ENCODE results near the gene SYNGR3.
"Not testable (repeated sequence)": the region's sequence is repeated elsewhere in the genome, so short reads cannot be mapped to it uniquely, and the experiment has no call there.

SYNGR3 gene

DNA sequence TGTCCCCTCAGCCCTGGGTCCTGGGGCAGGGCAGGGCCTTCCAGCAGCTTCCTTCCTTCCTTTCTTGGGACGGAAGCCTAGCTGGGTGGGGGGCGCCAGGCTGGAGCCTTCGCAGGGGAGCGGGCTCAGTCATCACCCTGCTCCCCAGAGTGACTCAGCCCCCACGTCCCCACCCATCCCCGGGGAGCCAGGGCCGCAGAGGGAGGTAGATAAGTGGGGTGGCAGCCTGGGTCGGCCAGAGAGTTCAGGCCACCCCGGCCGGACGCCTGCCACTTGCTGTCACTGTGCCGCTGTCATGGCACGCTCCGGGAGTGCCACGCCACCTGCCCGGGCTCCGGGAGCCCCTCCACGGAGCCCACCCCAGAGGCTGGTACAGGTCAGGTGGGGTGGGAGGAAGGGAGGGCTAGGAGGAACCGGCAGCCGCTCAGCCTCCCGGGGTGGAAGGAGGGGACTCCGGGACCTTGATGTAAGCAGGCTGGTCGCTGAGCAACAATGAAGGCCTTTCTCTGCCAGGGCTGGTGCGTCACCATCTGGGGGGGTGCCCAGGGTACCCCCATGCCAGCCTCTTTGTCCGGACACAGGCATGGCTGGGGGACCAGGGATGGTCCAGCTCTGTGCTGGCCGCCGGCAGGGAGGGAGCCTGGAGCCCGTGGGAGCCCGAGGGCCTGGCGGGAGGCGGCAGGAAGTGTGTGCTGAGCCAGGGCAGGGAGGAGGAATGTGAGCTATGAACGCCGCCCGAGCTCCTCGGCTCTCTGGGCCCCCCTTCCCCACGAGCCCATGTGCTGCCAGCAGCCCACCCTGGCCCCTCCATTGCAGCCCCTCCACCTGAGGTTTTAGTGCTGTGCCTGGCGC, 43.5 kb downstream of the SYNGR3 start:
- H3K9me3 ChIP-seq (ENCODE audit: insufficient read depth, low read length): no peaks in the 10 kb centered on the region
- no peaks in the 10 kb centered on the region for H3K27me3 ChIP-seq (ENCODE audit: insufficient read depth, insufficient read length)
- H3K4me1 ChIP-seq (ENCODE audit: insufficient read depth, insufficient read length): peaks cover 52% of the 10 kb centered on the region
- H3K36me3 ChIP-seq (ENCODE audit: insufficient read depth, insufficient read length, low read length): peaks cover 34% of the 10 kb centered on the region
- H3K9ac ChIP-seq (ENCODE audit: insufficient read length, low read depth): peak overlapping the region; percentile 28
- DNase-seq (ENCODE audit: low read depth, low spot score): no peak
- TF ChIP-seq ZNF274 (IDR thresholded peaks at IDR 0.05; ENCODE audit: low read depth, low read length) (no peak), SUZ12 (IDR thresholded peaks at IDR 0.05; ENCODE audit: extremely low read depth, insufficient read depth, insufficient read length) (no peak), YY1 (IDR thresholded peaks at IDR 0.05; ENCODE audit: insufficient read depth, insufficient read length) (no peak)
- no peak overlapping the region for H3K4me3 ChIP-seq (ENCODE audit: insufficient read length, low read depth)

DNA sequence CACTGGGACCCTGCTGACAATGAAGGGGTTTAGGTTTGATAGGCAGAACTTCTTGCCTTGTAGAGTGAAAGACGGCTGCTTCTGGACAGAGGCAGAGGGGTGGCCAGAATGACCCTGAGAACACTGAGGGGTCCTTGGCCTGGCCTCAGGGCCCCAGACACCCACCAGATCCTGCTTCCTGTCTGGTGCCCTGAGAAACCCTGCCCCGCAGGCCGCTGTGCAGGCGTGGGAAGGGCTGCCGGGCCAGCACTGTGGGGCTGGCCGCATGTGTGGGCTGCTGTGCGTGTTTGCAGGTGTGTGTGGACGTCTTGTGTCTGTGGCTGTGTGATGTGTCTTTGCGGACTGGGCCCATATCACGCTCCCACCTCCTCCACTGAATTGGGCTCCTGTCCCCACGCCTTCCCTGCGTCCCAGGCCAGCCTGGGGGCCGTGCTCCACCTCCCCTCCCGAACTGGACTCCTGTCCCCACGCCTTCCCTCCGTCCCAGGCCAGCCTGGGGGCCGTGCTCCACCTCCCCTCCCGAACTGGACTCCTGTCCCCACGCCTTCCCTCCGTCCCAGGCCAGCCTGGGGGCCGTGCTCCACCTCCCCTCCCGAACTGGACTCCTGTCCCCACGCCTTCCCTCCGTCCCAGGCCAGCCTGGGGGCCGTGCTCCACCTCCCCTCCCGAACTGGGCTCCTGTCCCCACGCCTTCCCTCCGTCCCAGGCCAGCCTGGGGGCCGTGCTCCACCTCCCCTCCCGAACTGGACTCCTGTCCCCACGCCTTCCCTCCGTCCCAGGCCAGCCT, 44.3 kb downstream of the SYNGR3 start:
- not testable (repeated sequence) for H3K4me3 ChIP-seq (ENCODE audit: insufficient read length, low read depth)
- peak overlapping the region; percentile 28 for H3K9ac ChIP-seq (ENCODE audit: insufficient read length, low read depth)
- peaks cover 52% of the 10 kb centered on the region for H3K4me1 ChIP-seq (ENCODE audit: insufficient read depth, insufficient read length)

DNA sequence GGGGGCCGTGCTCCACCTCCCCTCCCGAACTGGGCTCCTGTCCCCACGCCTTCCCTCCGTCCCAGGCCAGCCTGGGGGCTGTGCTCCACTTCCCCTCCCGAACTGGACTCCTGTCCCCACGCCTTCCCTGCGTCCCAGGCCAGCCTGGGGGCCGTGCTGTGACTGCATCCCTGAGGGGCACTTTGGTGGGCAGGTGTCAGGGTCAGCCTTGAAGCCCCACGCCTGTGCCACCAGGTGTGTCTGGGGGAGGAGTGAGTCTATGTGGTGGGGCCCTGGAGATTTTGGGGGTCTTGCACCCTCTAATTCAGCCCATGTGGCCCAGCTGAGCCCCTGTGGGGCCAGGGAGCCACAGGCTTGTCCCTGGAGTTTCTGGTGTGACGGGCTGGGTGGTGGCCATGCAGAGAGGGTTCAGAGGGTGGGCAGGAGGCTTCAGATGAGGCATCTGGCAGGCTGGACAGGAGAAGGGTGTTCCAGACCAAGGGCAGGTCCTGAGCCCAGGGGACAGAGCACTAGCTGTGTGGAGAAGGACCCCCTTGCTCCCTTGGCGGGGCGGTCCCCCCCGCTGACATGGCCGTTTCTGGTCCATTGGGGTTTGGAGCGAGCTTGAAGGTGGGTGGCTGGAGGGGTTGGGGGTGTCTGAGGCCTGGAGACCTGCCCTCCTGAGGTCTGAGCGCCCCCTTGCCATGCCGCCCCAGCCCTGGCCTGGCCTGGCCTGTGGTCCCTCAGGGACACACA, 45.1 kb downstream of the SYNGR3 start:
- H3K36me3 ChIP-seq (ENCODE audit: insufficient read depth, insufficient read length, low read length): peaks cover 38% of the 10 kb centered on the region
- H3K4me3 ChIP-seq (ENCODE audit: insufficient read length, low read depth): no peak overlapping the region
- no peak for DNase-seq (ENCODE audit: low read depth, low spot score)
- H3K9ac ChIP-seq (ENCODE audit: insufficient read length, low read depth): peak overlapping the region; percentile 50
- TF ChIP-seq YY1 (IDR thresholded peaks at IDR 0.05; ENCODE audit: insufficient read depth, insufficient read length): no peak
- TF ChIP-seq SUZ12 (IDR thresholded peaks at IDR 0.05; ENCODE audit: extremely low read depth, insufficient read depth, insufficient read length): no peak
- no peaks in the 10 kb centered on the region for H3K9me3 ChIP-seq (ENCODE audit: insufficient read depth, low read length)
- H3K27me3 ChIP-seq (ENCODE audit: insufficient read depth, insufficient read length): no peaks in the 10 kb centered on the region
- peaks cover 57% of the 10 kb centered on the region for H3K4me1 ChIP-seq (ENCODE audit: insufficient read depth, insufficient read length)

More for the DNA sequence above, 44.3 kb downstream of the SYNGR3 start:
- H3K9me3 ChIP-seq (ENCODE audit: insufficient read depth, low read length); H3K27me3 ChIP-seq (ENCODE audit: insufficient read depth, insufficient read length); DNase-seq (ENCODE audit: low read depth, low spot score): not testable (repeated sequence)
- peaks cover 39% of the 10 kb centered on the region for H3K36me3 ChIP-seq (ENCODE audit: insufficient read depth, insufficient read length, low read length)

DNA sequence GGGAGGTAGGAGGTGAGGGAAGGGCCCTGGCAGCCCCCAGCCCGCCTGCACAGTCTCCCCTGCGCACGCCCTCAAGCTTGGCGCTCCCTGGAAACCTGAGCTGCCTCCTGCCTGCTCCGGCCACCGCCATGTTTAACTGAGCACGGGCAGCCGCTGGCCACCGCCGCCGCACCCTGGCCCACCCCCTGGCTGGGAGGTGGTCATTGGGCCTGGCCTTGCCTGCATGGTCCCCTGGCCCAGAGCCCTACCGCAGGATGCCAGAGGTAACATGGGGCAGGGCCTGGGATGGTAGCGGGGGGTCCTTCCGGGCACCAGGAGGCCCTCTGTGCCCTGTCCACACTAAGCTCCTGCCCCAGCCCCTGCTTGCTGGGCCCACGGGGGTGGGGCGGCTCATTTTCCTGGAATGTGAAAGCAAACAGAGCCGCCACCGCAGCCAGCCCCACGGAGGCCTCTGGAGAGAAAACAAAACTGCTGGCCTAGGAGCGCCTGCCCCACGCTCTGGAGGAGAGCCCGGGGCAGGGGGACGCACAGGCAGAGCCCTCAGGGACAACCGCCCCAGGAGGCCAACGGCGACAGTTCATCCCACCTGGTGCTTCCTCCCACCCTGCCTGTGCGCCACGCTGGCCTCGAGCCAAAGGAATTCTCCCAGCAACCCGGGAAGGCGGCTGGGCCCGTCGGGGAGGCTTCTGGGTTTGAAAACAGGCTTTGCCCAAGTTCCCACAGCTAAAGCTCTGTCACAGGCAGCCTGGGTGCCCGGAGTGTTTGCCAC, 45.8 kb downstream of the SYNGR3 start:
- peak overlapping the region; percentile 50 for H3K9ac ChIP-seq (ENCODE audit: insufficient read length, low read depth)
- no peaks in the 10 kb centered on the region for H3K9me3 ChIP-seq (ENCODE audit: insufficient read depth, low read length)
- no peaks in the 10 kb centered on the region for H3K27me3 ChIP-seq (ENCODE audit: insufficient read depth, insufficient read length)
- no peak for DNase-seq (ENCODE audit: low read depth, low spot score)
- H3K36me3 ChIP-seq (ENCODE audit: insufficient read depth, insufficient read length, low read length): peaks cover 37% of the 10 kb centered on the region
- no peak overlapping the region for H3K4me3 ChIP-seq (ENCODE audit: insufficient read length, low read depth)
- H3K4me1 ChIP-seq (ENCODE audit: insufficient read depth, insufficient read length): peaks cover 55% of the 10 kb centered on the region
- TF ChIP-seq ZNF274 (IDR thresholded peaks at IDR 0.05; ENCODE audit: low read depth, low read length) (no peak), YY1 (IDR thresholded peaks at IDR 0.05; ENCODE audit: insufficient read depth, insufficient read length) (no peak)

DNA sequence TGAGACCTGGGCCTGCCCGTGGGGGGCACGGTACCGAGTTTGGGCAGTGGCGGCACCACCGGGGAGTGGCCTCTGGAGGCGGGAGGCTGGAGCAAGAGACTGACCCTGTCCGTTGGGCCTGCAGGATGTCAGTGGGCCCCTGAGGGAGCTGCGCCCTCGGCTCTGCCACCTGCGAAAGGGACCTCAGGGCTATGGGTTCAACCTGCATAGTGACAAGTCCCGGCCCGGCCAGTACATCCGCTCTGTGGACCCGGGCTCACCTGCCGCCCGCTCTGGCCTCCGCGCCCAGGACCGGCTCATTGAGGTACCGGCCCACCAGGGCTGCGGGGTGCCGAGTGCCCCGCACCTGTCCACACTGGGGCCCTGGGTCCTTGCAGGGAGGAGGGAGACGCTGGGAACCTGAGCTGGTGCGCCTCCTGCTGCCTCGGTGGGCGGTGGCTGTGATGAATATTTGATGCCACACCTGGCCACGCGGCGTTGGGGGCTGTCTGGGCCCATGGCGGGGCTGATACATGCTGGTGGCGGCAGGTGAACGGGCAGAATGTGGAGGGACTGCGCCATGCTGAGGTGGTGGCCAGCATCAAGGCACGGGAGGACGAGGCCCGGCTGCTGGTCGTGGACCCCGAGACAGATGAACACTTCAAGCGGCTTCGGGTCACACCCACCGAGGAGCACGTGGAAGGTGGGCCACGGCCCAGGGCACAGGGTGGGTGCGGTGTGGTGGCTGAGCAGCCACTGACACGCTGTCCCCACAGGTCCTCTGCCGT, 46.6 kb downstream of the SYNGR3 start:
- Histone ChIP-seq H3K9ac (ENCODE audit: insufficient read length, low read depth) (peak overlapping the region; percentile 17), H3K27me3 (ENCODE audit: insufficient read depth, insufficient read length) (no peaks in the 10 kb centered on the region), H3K9me3 (ENCODE audit: insufficient read depth, low read length) (no peaks in the 10 kb centered on the region), H3K36me3 (ENCODE audit: insufficient read depth, insufficient read length, low read length) (peaks cover 39% of the 10 kb centered on the region), H3K4me3 (ENCODE audit: insufficient read length, low read depth) (no peak overlapping the region), H3K4me1 (ENCODE audit: insufficient read depth, insufficient read length) (peaks cover 54% of the 10 kb centered on the region)
- DNase-seq (ENCODE audit: low read depth, low spot score): no peak
- TF ChIP-seq SUZ12 (IDR thresholded peaks at IDR 0.05; ENCODE audit: extremely low read depth, insufficient read depth, insufficient read length): no peak
- no peak for TF ChIP-seq YY1 (IDR thresholded peaks at IDR 0.05; ENCODE audit: insufficient read depth, insufficient read length)
- TF ChIP-seq ZNF274 (IDR thresholded peaks at IDR 0.05; ENCODE audit: low read depth, low read length): no peak

DNA sequence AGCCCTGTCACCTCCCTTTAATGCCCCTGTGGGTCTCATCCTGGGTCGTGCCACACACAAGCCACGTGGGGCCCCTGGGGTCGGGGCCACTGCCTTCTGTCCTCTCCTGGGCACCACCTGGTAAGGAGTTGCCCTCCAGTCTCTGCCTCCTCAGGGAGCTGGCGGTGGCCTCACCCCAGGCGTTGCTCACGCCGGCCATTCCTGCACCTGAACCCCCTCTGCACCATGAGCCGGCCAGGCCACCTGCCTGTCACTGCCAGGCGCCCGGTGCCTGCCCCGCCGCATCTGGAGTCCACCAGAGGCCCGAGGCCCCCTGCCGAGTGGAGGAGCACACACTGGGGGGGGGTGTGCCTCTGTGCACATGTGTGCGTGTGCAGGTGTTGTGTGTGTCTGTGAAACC, 47.3 kb downstream of the SYNGR3 start:
- TF ChIP-seq YY1 (IDR thresholded peaks at IDR 0.05; ENCODE audit: insufficient read depth, insufficient read length) (no peak), SUZ12 (IDR thresholded peaks at IDR 0.05; ENCODE audit: extremely low read depth, insufficient read depth, insufficient read length) (no peak), ZNF274 (IDR thresholded peaks at IDR 0.05; ENCODE audit: low read depth, low read length) (no peak)
- Histone ChIP-seq H3K36me3 (ENCODE audit: insufficient read depth, insufficient read length, low read length) (peaks cover 39% of the 10 kb centered on the region), H3K27me3 (ENCODE audit: insufficient read depth, insufficient read length) (no peaks in the 10 kb centered on the region), H3K4me1 (ENCODE audit: insufficient read depth, insufficient read length) (peaks cover 57% of the 10 kb centered on the region), H3K9ac (ENCODE audit: insufficient read length, low read depth) (no peak overlapping the region), H3K4me3 (ENCODE audit: insufficient read length, low read depth) (no peak overlapping the region), H3K9me3 (ENCODE audit: insufficient read depth, low read length) (no peaks in the 10 kb centered on the region)
- DNase-seq (ENCODE audit: low read depth, low spot score): no peak

Measured in NT2/D1 (cell line).